K562 treated with DMSO at 1 percent for 24 hours (cell line): ENCODE measurements around the gene NANOS2. TPM values are rescaled to one million over a fixed set of nuclear protein-coding genes. Genes with fewer than 3 reads are reported as not detected.

Source experiments
- total RNA-seq: library from RNA; unstranded; fragments of 300-600 nt; gene quantifications from 2 replicates; pipeline ENCODE4 v1.2.3, GENCODE V29; 2022; ENCODE audit warnings: low read depth; ENCODE audit not compliant: insufficient read depth

The NANOS2 gene
- total RNA-seq: not detected in 2 replicates

DNA sequence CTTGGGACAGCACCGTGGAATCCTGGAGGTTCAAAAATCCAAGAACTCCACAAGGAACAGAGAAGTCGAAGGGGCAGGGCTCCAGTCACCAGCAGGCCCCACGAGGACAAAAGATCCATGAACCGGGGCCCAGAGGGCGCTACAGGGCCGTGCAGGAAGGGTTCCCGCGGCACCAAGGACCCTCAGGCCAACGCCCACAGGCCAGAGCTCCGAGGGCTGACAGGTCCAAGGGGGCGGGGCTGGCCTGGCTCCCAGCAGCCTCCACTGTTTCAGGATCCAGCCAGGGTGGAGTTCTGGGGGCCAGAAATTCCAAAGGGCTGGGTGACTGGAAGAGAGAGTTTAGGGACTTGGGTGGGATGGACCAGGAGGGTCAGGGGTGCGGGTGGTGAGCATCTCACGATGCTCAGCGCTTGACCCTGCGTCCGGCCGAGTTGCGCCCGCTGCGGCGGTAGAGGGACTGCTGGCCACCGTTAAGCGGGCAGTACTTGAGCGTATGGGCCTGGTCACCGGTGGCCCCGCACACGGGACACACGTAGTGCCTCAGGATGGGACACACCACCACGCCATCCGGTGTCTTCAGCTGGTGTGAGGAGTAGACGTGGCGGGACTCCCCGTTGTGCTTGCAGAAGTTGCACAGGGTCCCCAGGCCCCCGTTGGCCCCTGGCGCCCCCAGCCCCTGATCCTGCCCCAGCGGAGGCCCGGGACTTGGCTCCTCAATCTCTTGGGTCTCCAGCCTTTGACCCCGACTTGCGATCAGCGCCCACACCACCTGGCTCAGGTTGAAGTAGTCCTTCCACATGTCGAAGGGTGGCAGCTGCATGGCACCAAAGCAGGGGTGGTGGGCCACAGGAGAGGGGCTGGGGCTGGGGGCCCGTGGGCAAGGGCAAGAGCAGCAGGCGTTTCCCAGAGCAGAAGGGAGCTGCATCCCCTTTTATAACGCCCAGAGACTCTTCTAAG is at the start of gene NANOS2:
TSS of gene NANOS2 (minus strand) at position 905 of the 957 bp plus-strand sequence. CDS start at position 820, 85 bp downstream.

DNA sequence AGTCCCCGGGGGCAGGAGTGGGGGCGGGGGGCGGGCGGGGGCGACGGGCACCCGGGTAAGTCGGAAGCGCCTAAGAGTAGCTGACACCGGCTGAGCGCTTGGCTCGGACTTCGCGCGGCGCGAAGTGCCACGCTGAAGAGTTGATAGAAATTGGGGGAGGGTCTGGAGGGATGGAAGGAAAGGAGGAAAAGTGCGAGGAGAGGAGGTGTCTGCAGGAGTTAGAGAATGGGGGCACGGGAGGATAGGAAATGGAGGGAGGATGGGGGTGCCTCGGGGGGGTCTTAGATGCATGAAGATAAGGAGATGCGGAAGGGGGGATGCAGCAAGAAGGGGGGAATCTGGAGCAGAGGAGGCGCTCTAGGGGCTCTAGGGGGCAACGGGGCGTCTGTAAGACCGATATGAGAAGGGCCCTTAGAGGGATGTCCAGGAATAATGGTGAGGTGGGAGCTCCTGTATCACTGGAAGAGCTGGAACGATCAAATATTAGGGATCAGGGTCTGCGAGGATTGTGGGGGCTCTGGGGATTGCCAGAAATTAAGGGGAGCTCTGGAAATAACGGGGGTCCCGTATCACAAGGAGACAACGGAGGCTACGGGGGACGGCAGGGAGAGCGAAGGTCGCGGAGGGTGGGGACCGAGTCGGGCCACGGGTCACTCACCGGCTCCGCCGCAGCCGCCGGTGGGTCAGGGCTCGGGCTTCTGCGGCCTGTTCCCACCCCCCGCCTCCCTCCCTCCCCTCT is 12.5 kb downstream of the NANOS2 start, which contains the start of gene MYPOP:
TSS of gene MYPOP (minus strand) at position 702 of the 739 bp plus-strand sequence. CDS start 840 bp downstream, outside the sequence.

DNA sequence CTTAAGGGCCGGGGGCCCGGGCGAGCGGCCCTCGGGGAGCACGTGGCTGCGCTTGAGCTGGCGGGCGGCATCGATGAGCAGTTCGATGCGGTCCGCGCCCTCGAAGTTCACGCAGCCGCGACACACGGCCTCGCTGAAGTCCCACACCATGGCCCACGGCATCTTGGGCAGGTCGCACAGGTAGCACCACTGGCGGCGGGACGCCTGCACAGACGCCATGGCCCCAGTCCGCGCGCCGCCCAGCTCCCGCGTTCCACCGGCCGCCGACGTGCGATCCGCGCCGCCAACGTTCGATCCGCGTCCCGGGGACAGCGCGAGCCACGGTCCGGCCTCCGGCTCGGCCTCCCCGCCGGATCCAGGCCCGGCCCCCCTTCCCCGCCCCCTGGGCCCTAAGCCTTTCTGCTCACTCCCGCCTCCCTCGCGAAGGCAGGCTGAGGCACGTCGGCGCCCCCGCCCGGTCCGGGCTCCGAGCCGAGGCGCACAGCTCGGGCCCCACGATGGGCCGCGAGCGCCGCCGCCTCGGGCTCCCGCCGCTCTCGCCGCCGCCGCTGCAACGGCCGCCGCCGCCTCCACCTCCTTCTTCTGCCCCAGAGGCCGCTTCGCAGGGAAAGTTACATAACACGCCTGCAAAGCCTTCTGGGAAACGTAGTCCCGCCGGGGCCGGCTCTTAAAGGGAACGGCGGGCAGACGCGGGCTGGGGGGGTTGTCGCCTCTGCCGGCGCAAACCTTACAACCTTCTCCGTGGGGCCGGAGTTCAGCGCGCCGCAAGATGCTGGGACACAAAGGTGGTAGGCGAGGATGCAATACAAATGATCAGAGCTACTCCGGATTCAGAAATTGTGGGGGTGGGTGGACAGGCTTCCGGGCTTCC is 28.8 kb downstream of the NANOS2 start, which contains the start of gene IRF2BP1:
TSS of gene IRF2BP1 (minus strand) at position 586 of the 871 bp plus-strand sequence. CDS start at position 219, 367 bp downstream.

DNA sequence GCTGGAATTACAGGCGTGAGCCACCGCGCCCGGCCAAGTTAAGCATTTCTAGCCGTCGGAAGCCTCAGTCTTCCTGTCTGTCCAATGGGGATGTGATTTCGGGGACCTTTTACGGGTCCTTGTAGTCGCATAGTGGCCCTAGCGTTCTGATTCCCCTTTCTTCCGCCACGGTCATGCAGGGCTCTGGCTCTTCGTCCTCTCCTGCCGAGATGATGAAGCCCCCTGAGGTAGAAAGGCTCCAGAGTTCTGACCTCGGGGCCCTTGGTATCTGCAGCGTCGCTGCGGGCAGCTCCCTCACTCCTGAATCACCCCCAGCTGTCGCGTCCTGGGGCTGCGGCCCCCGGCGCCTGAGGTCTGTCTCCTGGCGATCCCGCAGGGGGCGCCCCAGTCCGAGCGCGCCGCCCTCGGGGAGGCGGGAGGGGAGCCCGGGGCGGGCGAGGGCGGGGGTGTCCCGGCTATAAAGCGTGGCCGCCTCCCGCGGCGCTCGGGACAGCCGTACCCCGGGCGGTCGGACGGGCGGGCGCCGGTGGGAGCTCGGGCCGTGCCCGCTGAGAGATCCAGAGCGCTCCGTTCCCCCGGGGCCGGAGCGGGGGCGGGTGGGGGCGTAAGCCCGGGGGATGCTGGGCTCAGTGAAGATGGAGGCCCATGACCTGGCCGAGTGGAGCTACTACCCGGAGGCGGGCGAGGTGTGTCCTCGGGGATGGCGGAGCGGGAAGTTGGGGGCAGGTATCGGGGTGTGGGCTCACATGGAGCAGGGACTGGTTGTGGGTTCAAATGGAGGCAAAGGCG is 50.5 kb downstream of the NANOS2 start, which contains the start of gene FOXA3:
TSS of gene FOXA3 (plus strand) at position 487 of the 789 bp plus-strand sequence. CDS start at position 618, 131 bp downstream.

Other genes with a start within 250 kb of the NANOS2 start
- gene GIPR, start 246.6 kb downstream of the NANOS2 start, total RNA-seq: 13.7 and 13.8 TPM in 2 replicates
- 780 and 822 TPM in 2 replicates for gene SNRPD2, start 222.8 kb downstream of the NANOS2 start, total RNA-seq
- gene QPCTL, start 222.1 kb downstream of the NANOS2 start, total RNA-seq: 23.3 and 25.2 TPM in 2 replicates
- gene FBXO46, start 183.9 kb downstream of the NANOS2 start, total RNA-seq: 23.2 and 27.5 TPM in 2 replicates
- 1.7 and 2.8 TPM in 2 replicates for gene MEIOSIN, start 181.3 kb downstream of the NANOS2 start, total RNA-seq
- gene SIX5, start 145.5 kb downstream of the NANOS2 start, total RNA-seq: 32.2 and 42.2 TPM in 2 replicates
- 66.7 and 71.9 TPM in 2 replicates for gene DMPK, start 132.3 kb downstream of the NANOS2 start, total RNA-seq
- gene DMWD, start 121.9 kb downstream of the NANOS2 start, total RNA-seq: 48.1 and 53.1 TPM in 2 replicates
- gene RSPH6A, start 99.5 kb downstream of the NANOS2 start, total RNA-seq: 0.36 TPM in 1 of 2 replicates, not detected in the other
- gene SYMPK, start 51.6 kb downstream of the NANOS2 start, total RNA-seq: 87.3 and 96.3 TPM in 2 replicates
- gene FOXA3, start 50.5 kb downstream of the NANOS2 start, total RNA-seq: 9.5 TPM in 2 replicates
- 80.4 and 83.3 TPM in 2 replicates for gene IRF2BP1, start 28.6 kb downstream of the NANOS2 start, total RNA-seq
- gene MYPOP, start 12.2 kb downstream of the NANOS2 start, total RNA-seq: 11.8 and 15.2 TPM in 2 replicates
- gene NOVA2, start 59.1 kb upstream of the NANOS2 start, total RNA-seq: 0.05 TPM in 1 of 2 replicates, not detected in the other
- 12.7 and 12.8 TPM in 2 replicates for gene CCDC61, start 80.7 kb upstream of the NANOS2 start, total RNA-seq
- not detected in 2 replicates for gene PGLYRP1, start 108.3 kb upstream of the NANOS2 start, total RNA-seq
- gene IGFL4, start 126.2 kb upstream of the NANOS2 start, total RNA-seq: not detected in 2 replicates
- not detected in 2 replicates for gene IGFL3, start 209.9 kb upstream of the NANOS2 start, total RNA-seq
- 11.4 and 16.7 TPM in 2 replicates for gene IGFL2, start 233.5 kb upstream of the NANOS2 start, total RNA-seq